OCI-LY3 (cell line): Measurements from ENCODE around the gene IFNGR1.
"Not testable (repeated sequence)": the region's sequence is repeated elsewhere in the genome, so short reads cannot be mapped to it uniquely, and the experiment has no call there.

Experiments
- H2AFZ ChIP-seq: fragments of 200-600, 300-600 bp; shearing (Covaris generic); 2 replicates; pipeline ENCODE4 v1.6.0; 2014; ENCODE audit warnings: antibody characterized with exemption, low read depth, low read length
- H3K27ac ChIP-seq: fragments of 200-600, 300-600 bp; sonication (generic); 2 replicates; pipeline ENCODE4 v1.5.1; 2014; ENCODE audit warnings: mild to moderate bottlenecking, low read length, moderate library complexity, mixed read lengths
- H3K27me3 ChIP-seq: fragments of 200-600, 300-600 bp; sonication (generic); 2 replicates; pipeline ENCODE4 v1.6.1; 2014; ENCODE audit warnings: low read depth, low read length, mixed read lengths
- H3K36me3 ChIP-seq: fragments of 200-600, 300-600 bp; sonication (generic); replicated peaks from 2 replicates; pipeline ENCODE3; 2014; ENCODE audit warnings: low read depth, low read length, mixed read lengths
- H3K4me1 ChIP-seq: fragments of 300-600, 200-600 bp; sonication (generic); 2 replicates; pipeline ENCODE4 v1.6.1; 2014; ENCODE audit warnings: low read length, mixed read lengths
- H3K4me2 ChIP-seq: fragments of 200-600, 300-600 bp; sonication (generic); 2 replicates; pipeline ENCODE4 v1.6.1; 2014; ENCODE audit warnings: low read length, mixed read lengths
- H3K4me3 ChIP-seq: fragments of 300-600, 200-600 bp; sonication (generic); 2 replicates; pipeline ENCODE4 v1.5.1; 2014; ENCODE audit warnings: antibody characterized with exemption, mild to moderate bottlenecking, low read length, moderate library complexity
- H3K79me2 ChIP-seq: fragments of 300-600, 200-600 bp; shearing (Covaris generic); 2 replicates; pipeline ENCODE4 v1.6.1; 2014; ENCODE audit warnings: mild to moderate bottlenecking, low read length, mixed read lengths
- H3K9ac ChIP-seq: fragments of 300-600, 200-600 bp; shearing (Covaris generic); 2 replicates; pipeline ENCODE4 v1.6.0; 2014; ENCODE audit warnings: mild to moderate bottlenecking, low read length, moderate library complexity
- H3K9me3 ChIP-seq: fragments of 200-600, 300-600 bp; shearing (Covaris generic); 2 replicates; pipeline ENCODE4 v1.6.1; 2014; ENCODE audit warnings: low read length, mixed read lengths; ENCODE audit not compliant: insufficient read depth
- H4K20me1 ChIP-seq: fragments of 200-600, 300-600 bp; sonication (generic); 2 replicates; pipeline ENCODE4 v1.6.1; 2016; ENCODE audit warnings: low read length, mixed read lengths; ENCODE audit not compliant: insufficient read depth
- CTCF ChIP-seq: fragments of 200-600, 300-600 bp; sonication (generic); IDR thresholded peaks from 2 replicates; pipeline ENCODE4 v1.5.1; 2014; ENCODE audit warnings: antibody characterized with exemption, low read length, low read depth
- EZH2phosphoT487 ChIP-seq: fragments of 200-600 bp; shearing (Covaris generic); IDR thresholded peaks from 2 replicates; pipeline ENCODE4 v1.6.1; 2018; ENCODE audit warnings: antibody characterized with exemption, mixed run types, low read depth

The IFNGR1 gene

DNA sequence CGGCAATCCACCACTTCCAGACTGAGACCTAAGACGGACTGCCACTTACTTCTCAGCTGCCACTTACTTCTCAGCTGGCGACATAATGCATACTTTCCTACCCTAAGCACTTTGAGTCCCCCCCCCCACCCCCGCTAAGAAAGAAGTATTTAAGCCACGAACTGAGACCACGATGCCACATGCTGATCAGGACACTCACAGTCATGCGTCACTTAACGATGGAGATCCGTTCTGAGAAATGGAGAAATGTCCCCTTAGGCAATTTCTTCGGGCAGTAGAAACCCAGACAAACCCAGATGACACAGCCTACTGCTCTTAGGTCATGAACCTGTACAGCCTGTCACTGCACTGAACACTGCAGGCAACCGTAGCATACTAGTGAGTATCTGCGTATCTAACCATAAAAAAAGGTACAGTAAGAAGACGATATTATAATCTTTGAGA lies 690 bp downstream of the IFNGR1 start:
- peak overlapping the region; percentile 78 for H3K9ac ChIP-seq

DNA sequence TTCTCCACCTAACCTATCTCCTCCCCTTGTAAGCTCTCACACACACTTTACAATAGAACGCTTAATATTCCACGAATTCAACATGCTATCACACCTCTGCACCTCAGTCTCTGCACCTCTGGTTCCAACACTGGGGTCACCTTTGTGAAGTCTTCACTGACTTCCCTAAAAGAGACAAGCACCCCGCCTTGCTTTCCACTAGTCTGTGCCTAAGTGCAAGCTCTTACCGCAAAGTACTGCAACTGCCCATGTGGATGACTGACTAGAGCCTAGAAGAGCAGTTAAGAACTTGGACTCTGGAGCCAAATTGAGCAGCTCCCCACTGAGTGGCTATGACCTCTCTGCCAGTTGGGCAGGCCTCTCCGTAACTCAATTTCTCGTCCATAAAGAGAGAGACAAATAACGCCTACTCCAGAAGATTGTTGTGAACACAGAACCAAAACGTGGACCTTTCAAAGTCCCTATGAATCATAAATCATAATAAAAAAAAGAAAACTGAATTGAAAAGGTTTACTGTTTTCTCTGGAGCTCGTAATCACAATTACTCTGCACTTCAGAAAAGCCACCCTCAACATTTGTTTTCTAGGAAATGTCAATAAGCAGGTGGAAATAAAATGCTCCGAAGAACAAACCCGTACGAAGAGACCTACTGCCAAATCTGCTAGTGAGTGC lies 1.2 kb downstream of the IFNGR1 start:
- Histone ChIP-seq H3K79me2 (peaks cover 60% of the 10 kb centered on the region), H3K4me1 (peaks cover 27% of the 10 kb centered on the region), H3K27ac (no peak overlapping the region), H3K9me3 (no peaks in the 10 kb centered on the region), H4K20me1 (peaks cover 31% of the 10 kb centered on the region), H2AFZ (no peak overlapping the region), H3K27me3 (no peaks in the 10 kb centered on the region), H3K4me3 (peak overlapping the region; percentile 94), H3K9ac (peak overlapping the region; percentile 78), H3K36me3 (peaks cover 8% of the 10 kb centered on the region), H3K4me2 (peak overlapping the region; percentile 84)
- TF ChIP-seq EZH2phosphoT487, result no peak
- no peak for TF ChIP-seq CTCF

More for the DNA sequence above, 690 bp downstream of the IFNGR1 start:
- no peak overlapping the region for H2AFZ ChIP-seq
- no peaks in the 10 kb centered on the region for H3K9me3 ChIP-seq
- no peaks in the 10 kb centered on the region for H3K27me3 ChIP-seq
- peaks cover 8% of the 10 kb centered on the region for H3K36me3 ChIP-seq
- peaks cover 32% of the 10 kb centered on the region for H3K4me1 ChIP-seq
- peak overlapping the region; percentile 84 for H3K4me2 ChIP-seq
- TF ChIP-seq EZH2phosphoT487, result no peak
- no peak for TF ChIP-seq CTCF
- H3K79me2 ChIP-seq, result peaks cover 56% of the 10 kb centered on the region
- H3K27ac ChIP-seq, result peak overlapping the region; percentile 48
- H3K4me3 ChIP-seq, result peak overlapping the region; percentile 94
- H4K20me1 ChIP-seq, result peaks cover 31% of the 10 kb centered on the region

GRCh38 chr6:137216875-137217553 lies 2.2 kb downstream of the IFNGR1 start:
- Histone ChIP-seq H3K9me3 (no peaks in the 10 kb centered on the region), H3K4me3 (peak overlapping the region; percentile 94), H3K4me2 (peak overlapping the region; percentile 84; the same call in 1 of the 2 replicates), H3K27me3 (no peaks in the 10 kb centered on the region), H3K79me2 (peaks cover 67% of the 10 kb centered on the region), H3K4me1 (peaks cover 19% of the 10 kb centered on the region), H3K36me3 (peaks cover 8% of the 10 kb centered on the region), H2AFZ (no peak overlapping the region), H4K20me1 (peaks cover 31% of the 10 kb centered on the region), H3K27ac (no peak overlapping the region), H3K9ac (no peak overlapping the region)
- TF ChIP-seq EZH2phosphoT487, result no peak
- TF ChIP-seq CTCF, result no peak

GRCh38 chr6:137216106-137216505 lies 3.1 kb downstream of the IFNGR1 start:
- Histone ChIP-seq H3K36me3 (peaks cover 12% of the 10 kb centered on the region), H3K27ac (no peak overlapping the region), H3K4me2 (no peak overlapping the region), H3K4me1 (peaks cover 19% of the 10 kb centered on the region), H2AFZ (no peak overlapping the region), H3K4me3 (no peak overlapping the region), H3K79me2 (peaks cover 76% of the 10 kb centered on the region), H3K9ac (no peak overlapping the region), H4K20me1 (peaks cover 31% of the 10 kb centered on the region), H3K9me3 (no peaks in the 10 kb centered on the region), H3K27me3 (no peaks in the 10 kb centered on the region)
- TF ChIP-seq CTCF, result no peak
- TF ChIP-seq EZH2phosphoT487, result no peak

- not testable (repeated sequence) for H3K27ac ChIP-seq, H3K4me3 ChIP-seq, H3K9ac ChIP-seq, H3K27me3 ChIP-seq, H3K4me2 ChIP-seq, H3K9me3 ChIP-seq, H2AFZ ChIP-seq
- Histone ChIP-seq H3K79me2 (peaks cover 81% of the 10 kb centered on the region), H3K36me3 (peaks cover 12% of the 10 kb centered on the region), H4K20me1 (peaks cover 31% of the 10 kb centered on the region), H3K4me1 (peaks cover 19% of the 10 kb centered on the region)
Measured at GRCh38 chr6:137215630-137216029, 3.6 kb downstream of the IFNGR1 start.
